Activated T-cell treated with anti-CD3 and anti-CD28 coated beads, Interleukin-2, amount 50 U/mL, for 72 hours (primary cell): Measurements from ENCODE around the gene TOMM20. TPM values are rescaled to one million over a fixed set of nuclear protein-coding genes. Genes with fewer than 3 reads are reported as not detected.
A peak's percentile ranks its signal among the peaks of the same experiment; 100 is the strongest.
"Not testable (repeated sequence)": the region's sequence is repeated elsewhere in the genome, so short reads cannot be mapped to it uniquely, and the experiment has no call there.

Experiments used
- ATAC-seq, 2 donors: fragments of 150-1000 bp; cut with Tn5 transposase; replicated peaks in 1 of 2; 2 replicates each; pipeline ENCODE4 v1.10.0; 2021; ENCODE audit warnings: moderate library complexity in 2 of 2, mild to moderate bottlenecking in 1 of 2
- DNase-seq, 2 donors: peaks; one replicate each; pipeline ENCODE4 v3.0.0; 2021 to 2022; ENCODE audit warnings: mixed read lengths in 1 of 2
- H3K27ac Mint-ChIP-seq: one replicate; pipeline ENCODE4 v1.8.0; 2022; ENCODE audit warnings: mild to moderate bottlenecking, moderate library complexity, mixed read lengths
- H3K27me3 Mint-ChIP-seq: one replicate; pipeline ENCODE4 v1.8.0; 2022; ENCODE audit warnings: low read depth, mixed read lengths
- H3K36me3 Mint-ChIP-seq, 2 donors: one replicate each; pipeline ENCODE4 v1.8.0; 2022; ENCODE audit warnings: mixed read lengths in 2 of 2, mild to moderate bottlenecking in 1 of 2; ENCODE audit not compliant: insufficient read depth in 2 of 2
- H3K4me1 Mint-ChIP-seq: one replicate; pipeline ENCODE4 v1.8.0; 2022; ENCODE audit warnings: low read depth, mixed read lengths
- H3K4me3 Mint-ChIP-seq, 2 donors: one replicate each; pipeline ENCODE4 v1.8.0; 2022; ENCODE audit warnings: mild to moderate bottlenecking in 2 of 2, mixed read lengths in 2 of 2, moderate library complexity in 2 of 2
- H3K9me3 Mint-ChIP-seq, 2 donors: one replicate each; pipeline ENCODE4 v1.8.0; 2022; ENCODE audit warnings: mixed read lengths in 2 of 2
- total RNA-seq, 2 donors: library from RNA; stranded (reverse); gene quantifications; one replicate each; pipeline ENCODE4 v1.2.3, GENCODE V29; 2022

The TOMM20 gene
- total RNA-seq, 2 donors from 2014 or later, result 140 to 154 TPM

- no peak overlapping the region for H3K4me3 Mint-ChIP-seq
- no peaks in the 10 kb centered on the region for H3K27me3 Mint-ChIP-seq
- DNase-seq (no peak), ATAC-seq (no peak)
- peaks cover 5 to 30% of the 10 kb centered on the region in 2 donors for H3K36me3 Mint-ChIP-seq
- no peaks in the 10 kb centered on the region for H3K9me3 Mint-ChIP-seq
- no peak overlapping the region for H3K27ac Mint-ChIP-seq
- peaks cover 53% of the 10 kb centered on the region for H3K4me1 Mint-ChIP-seq
These were observed 21.1 kb downstream of the TOMM20 start for GRCh38 chr1:235107368-235108184.

GRCh38 chr1:235106457-235106856 lies 22.2 kb downstream of the TOMM20 start:
- Mint-ChIP-seq H3K27ac (no peak overlapping the region), H3K4me3 (peak overlapping the region in 1 of 2 donors; percentile 38), H3K27me3 (peaks cover 6% of the 10 kb centered on the region), H3K9me3 (no peaks in the 10 kb centered on the region), H3K4me1 (peaks cover 59% of the 10 kb centered on the region), H3K36me3 (peaks cover 5 to 23% of the 10 kb centered on the region in 2 donors)
- DNase-seq (no peak), ATAC-seq (no peak)

GRCh38 chr1:235105051-235106043 lies 23.3 kb downstream of the TOMM20 start:
- H3K4me3 Mint-ChIP-seq, result peak overlapping the region; percentile 78 to 84
- H3K27me3 Mint-ChIP-seq, result peaks cover 6% of the 10 kb centered on the region
- H3K9me3 Mint-ChIP-seq, result no peaks in the 10 kb centered on the region
- H3K4me1 Mint-ChIP-seq, result peaks cover 51% of the 10 kb centered on the region
- H3K36me3 Mint-ChIP-seq, result peaks cover 3 to 20% of the 10 kb centered on the region in 2 donors
- ATAC-seq (peak; percentile 76 to 82), DNase-seq (peak in 1 of 2 donors; percentile 41)
- H3K27ac Mint-ChIP-seq, result peak overlapping the region; percentile 48

GRCh38 chr1:235102993-235103411 lies 25.6 kb downstream of the TOMM20 start:
- Mint-ChIP-seq H3K4me1 (peaks cover 51% of the 10 kb centered on the region), H3K9me3 (no peaks in the 10 kb centered on the region), H3K4me3 (peak overlapping the region in 1 of 2 donors; percentile 18), H3K36me3 (peaks cover 1 to 13% of the 10 kb centered on the region in 2 donors), H3K27ac (no peak overlapping the region), H3K27me3 (peaks cover 6% of the 10 kb centered on the region)
- ATAC-seq (no peak), DNase-seq (no peak)

- Mint-ChIP-seq H3K4me3 (no peak overlapping the region), H3K27ac (no peak overlapping the region), H3K27me3 (peaks cover 6% of the 10 kb centered on the region), H3K9me3 (no peaks in the 10 kb centered on the region), H3K36me3 (peaks cover 0 to 9% of the 10 kb centered on the region in 2 donors), H3K4me1 (peaks cover 47% of the 10 kb centered on the region)
- ATAC-seq (no peak), DNase-seq (no peak)
These were observed 26.4 kb downstream of the TOMM20 start for GRCh38 chr1:235102259-235102582.

- peaks cover 6% of the 10 kb centered on the region for H3K27me3 Mint-ChIP-seq
- no peaks in the 10 kb centered on the region for H3K9me3 Mint-ChIP-seq
- H3K27ac Mint-ChIP-seq, result no peak overlapping the region
- H3K4me1 Mint-ChIP-seq, result peaks cover 42% of the 10 kb centered on the region
- H3K36me3 Mint-ChIP-seq, result peaks cover 0 to 4% of the 10 kb centered on the region in 2 donors
- H3K4me3 Mint-ChIP-seq, result no peak overlapping the region
- ATAC-seq (no peak), DNase-seq (no peak)
These were observed 26.9 kb downstream of the TOMM20 start for GRCh38 chr1:235101558-235102258.

GRCh38 chr1:235100194-235100772 lies 28.4 kb downstream of the TOMM20 start:
- DNase-seq (no peak), ATAC-seq (no peak)
- Mint-ChIP-seq H3K27ac (no peak overlapping the region), H3K9me3 (no peaks in the 10 kb centered on the region), H3K36me3 (peaks cover 0 to 3% of the 10 kb centered on the region in 2 donors), H3K4me1 (peaks cover 30% of the 10 kb centered on the region), H3K4me3 (no peak overlapping the region), H3K27me3 (peaks cover 6% of the 10 kb centered on the region)

GRCh38 chr1:235098991-235099390 lies 29.6 kb downstream of the TOMM20 start:
- Mint-ChIP-seq H3K27me3 (peaks cover 6% of the 10 kb centered on the region), H3K9me3 (no peaks in the 10 kb centered on the region), H3K36me3 (peaks cover 0 to 3% of the 10 kb centered on the region in 2 donors), H3K4me3 (no peak overlapping the region), H3K4me1 (peaks cover 19% of the 10 kb centered on the region), H3K27ac (no peak overlapping the region)
- DNase-seq, result no peak
- ATAC-seq, result no peak

- Mint-ChIP-seq H3K27me3 (peaks cover 6% of the 10 kb centered on the region), H3K9me3 (no peaks in the 10 kb centered on the region), H3K4me3 (no peak overlapping the region), H3K27ac (no peak overlapping the region), H3K36me3 (no peaks in the 10 kb centered on the region), H3K4me1 (peaks cover 19% of the 10 kb centered on the region)
- no peak for ATAC-seq
- no peak for DNase-seq
These were observed 30.1 kb downstream of the TOMM20 start for GRCh38 chr1:235098547-235098946.

- not testable (repeated sequence) for H3K9me3 Mint-ChIP-seq, H3K36me3 Mint-ChIP-seq, H3K4me3 Mint-ChIP-seq, H3K27me3 Mint-ChIP-seq, ATAC-seq, DNase-seq, H3K27ac Mint-ChIP-seq
- H3K4me1 Mint-ChIP-seq, result peaks cover 21% of the 10 kb centered on the region
These were observed 31.1 kb downstream of the TOMM20 start for GRCh38 chr1:235097501-235097900.

- DNase-seq (no peak), ATAC-seq (no peak)
- Mint-ChIP-seq H3K9me3 (no peaks in the 10 kb centered on the region), H3K4me3 (no peak overlapping the region), H3K36me3 (no peaks in the 10 kb centered on the region), H3K27ac (no peak overlapping the region), H3K27me3 (no peaks in the 10 kb centered on the region), H3K4me1 (peaks cover 15% of the 10 kb centered on the region)
These were observed 32.6 kb downstream of the TOMM20 start for GRCh38 chr1:235095938-235096562.
